Left ventricle myocardium inferior (tissue), 1 donor: ENCODE results near the gene GPT2. TPM values are rescaled to one million over a fixed set of nuclear protein-coding genes. Genes with fewer than 3 reads are reported as not detected.

Experiments used
- DNase-seq: peaks from one replicate; pipeline ENCODE4 v3.0.0-alpha.2; 2020
- H3K27ac ChIP-seq: fragments of 200-600 bp; replicated peaks from 2 replicates; pipeline ENCODE4 v1.8.0; 2021
- H3K27me3 ChIP-seq: fragments of 200-600 bp; 2 replicates; pipeline ENCODE4 v1.8.0; 2021; ENCODE audit warnings: low read depth
- H3K36me3 ChIP-seq: fragments of 200-600 bp; 2 replicates; pipeline ENCODE4 v1.8.0; 2021
- H3K4me1 ChIP-seq: fragments of 200-600 bp; 2 replicates; pipeline ENCODE4 v1.8.0; 2021
- H3K4me3 ChIP-seq: fragments of 200-600 bp; 2 replicates; pipeline ENCODE4 v1.8.0; 2021; ENCODE audit warnings: mild to moderate bottlenecking, moderate library complexity
- H3K9me3 ChIP-seq: fragments of 200-600 bp; replicated peaks from 2 replicates; pipeline ENCODE4 v1.8.0; 2021
- intact Hi-C: fragments of 100-400 bp; cut with micrococcal nuclease; formaldehyde crosslinking; loops from one replicate; pipeline ENCODE4 v1.11.0; 2022
- total RNA-seq: library from RNA; stranded (reverse); fragmentation: NEBNext Ultra II Directional; extraction: Animal tissue kit (Norgen Biotek cat#: 25700); gene quantifications from one replicate; pipeline ENCODE4 v1.2.1, GENCODE V29; 2021
- TF ChIP-seq, protein P1 (sequence below): fragments of 200-600 bp; IDR thresholded peaks from 2 replicates; pipeline ENCODE4 v1.8.0; 2021; ENCODE audit warnings: antibody characterized with exemption, mild to moderate bottlenecking, borderline replicate concordance
- donor health status: DM: no; HTN: yes; CAD: no; lungs with severe emphysema.

Gene GPT2
- total RNA-seq, 1 donor from 2014 or later, result 17.8 TPM

DNA sequence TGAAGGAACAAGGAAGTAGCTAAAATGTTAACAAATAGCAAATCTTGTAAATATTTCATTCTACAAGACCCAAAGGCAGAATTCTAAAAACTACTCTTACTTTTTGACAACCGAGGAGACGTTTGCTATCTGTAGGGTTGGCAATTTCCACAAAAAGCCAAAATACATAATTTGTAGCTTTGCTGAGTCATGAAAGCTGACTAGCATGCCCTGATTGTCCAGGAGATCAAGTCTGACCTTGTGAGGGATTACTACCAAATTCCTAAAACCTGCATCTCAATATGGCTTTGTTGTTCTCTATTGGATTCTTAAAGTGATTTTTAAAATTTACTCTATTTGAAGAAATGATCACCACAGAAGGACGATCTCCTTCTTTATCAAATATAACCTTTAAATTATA is 78.5 kb downstream of the GPT2 start:
- no peak overlapping the region for H3K4me3 ChIP-seq
- peaks cover 99% of the 10 kb centered on the region for H3K36me3 ChIP-seq
- H3K4me1 ChIP-seq, result peaks cover 26% of the 10 kb centered on the region
- no peaks in the 10 kb centered on the region for H3K9me3 ChIP-seq
- H3K27ac ChIP-seq, result peak overlapping the region; percentile 14
- TF ChIP-seq, protein P1, sequence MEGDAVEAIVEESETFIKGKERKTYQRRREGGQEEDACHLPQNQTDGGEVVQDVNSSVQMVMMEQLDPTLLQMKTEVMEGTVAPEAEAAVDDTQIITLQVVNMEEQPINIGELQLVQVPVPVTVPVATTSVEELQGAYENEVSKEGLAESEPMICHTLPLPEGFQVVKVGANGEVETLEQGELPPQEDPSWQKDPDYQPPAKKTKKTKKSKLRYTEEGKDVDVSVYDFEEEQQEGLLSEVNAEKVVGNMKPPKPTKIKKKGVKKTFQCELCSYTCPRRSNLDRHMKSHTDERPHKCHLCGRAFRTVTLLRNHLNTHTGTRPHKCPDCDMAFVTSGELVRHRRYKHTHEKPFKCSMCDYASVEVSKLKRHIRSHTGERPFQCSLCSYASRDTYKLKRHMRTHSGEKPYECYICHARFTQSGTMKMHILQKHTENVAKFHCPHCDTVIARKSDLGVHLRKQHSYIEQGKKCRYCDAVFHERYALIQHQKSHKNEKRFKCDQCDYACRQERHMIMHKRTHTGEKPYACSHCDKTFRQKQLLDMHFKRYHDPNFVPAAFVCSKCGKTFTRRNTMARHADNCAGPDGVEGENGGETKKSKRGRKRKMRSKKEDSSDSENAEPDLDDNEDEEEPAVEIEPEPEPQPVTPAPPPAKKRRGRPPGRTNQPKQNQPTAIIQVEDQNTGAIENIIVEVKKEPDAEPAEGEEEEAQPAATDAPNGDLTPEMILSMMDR, result no peak
- intact Hi-C loops, result no loop called here
- no peak for DNase-seq
- no peaks in the 10 kb centered on the region for H3K27me3 ChIP-seq

DNA sequence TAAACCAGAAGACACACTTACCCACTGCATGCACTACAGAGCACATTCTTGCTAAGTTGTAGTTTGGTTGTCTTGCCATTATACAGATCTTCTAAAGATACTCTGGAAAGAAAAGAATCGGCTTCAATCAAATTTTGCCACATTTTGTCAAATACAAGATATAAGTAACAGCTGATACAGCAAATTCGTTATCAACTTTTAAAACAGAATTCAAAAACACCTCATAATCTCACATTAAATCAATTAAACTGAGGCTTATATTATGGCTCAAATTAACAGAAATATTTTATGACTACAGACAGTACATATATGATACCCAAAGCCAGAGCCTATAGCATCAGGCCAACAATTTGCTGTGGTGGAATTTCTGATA is 83.9 kb downstream of the GPT2 start:
- TF ChIP-seq, protein P1, result no peak
- no peaks in the 10 kb centered on the region for H3K9me3 ChIP-seq
- DNase-seq, result no peak
- H3K4me1 ChIP-seq, result peaks cover 51% of the 10 kb centered on the region
- H3K27me3 ChIP-seq, result no peaks in the 10 kb centered on the region
- H3K27ac ChIP-seq, result peak overlapping the region; percentile 37
- intact Hi-C loops, result no loop called here
- H3K36me3 ChIP-seq, result peaks cover 82% of the 10 kb centered on the region
- no peak overlapping the region for H3K4me3 ChIP-seq

DNA sequence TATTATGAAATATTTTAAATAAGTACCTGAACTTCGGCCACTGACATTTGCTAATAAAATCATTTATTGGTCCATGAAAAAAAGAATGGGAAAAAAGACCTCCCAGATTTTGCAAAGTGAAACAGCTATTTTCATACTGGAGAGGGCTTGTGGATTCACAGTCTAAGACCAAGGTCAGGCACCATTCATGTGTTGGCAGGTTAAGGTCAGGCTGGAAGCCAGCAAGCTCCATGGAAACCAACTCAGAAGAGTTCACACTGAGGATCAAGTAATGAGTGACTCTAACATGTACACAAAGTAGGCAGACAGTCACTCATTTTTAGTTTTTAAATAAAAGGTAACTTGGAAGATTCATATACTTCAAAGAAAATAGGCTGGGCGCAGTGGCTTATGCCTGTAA is 85.9 kb downstream of the GPT2 start:
- Histone ChIP-seq H3K27me3 (no peaks in the 10 kb centered on the region), H3K4me3 (no peak overlapping the region), H3K27ac (peak overlapping the region; percentile 37), H3K36me3 (peaks cover 62% of the 10 kb centered on the region), H3K9me3 (no peaks in the 10 kb centered on the region), H3K4me1 (peaks cover 59% of the 10 kb centered on the region)
- intact Hi-C loops, result no loop called here
- TF ChIP-seq, protein P1, result no peak
- DNase-seq, result peak; percentile 58

DNA sequence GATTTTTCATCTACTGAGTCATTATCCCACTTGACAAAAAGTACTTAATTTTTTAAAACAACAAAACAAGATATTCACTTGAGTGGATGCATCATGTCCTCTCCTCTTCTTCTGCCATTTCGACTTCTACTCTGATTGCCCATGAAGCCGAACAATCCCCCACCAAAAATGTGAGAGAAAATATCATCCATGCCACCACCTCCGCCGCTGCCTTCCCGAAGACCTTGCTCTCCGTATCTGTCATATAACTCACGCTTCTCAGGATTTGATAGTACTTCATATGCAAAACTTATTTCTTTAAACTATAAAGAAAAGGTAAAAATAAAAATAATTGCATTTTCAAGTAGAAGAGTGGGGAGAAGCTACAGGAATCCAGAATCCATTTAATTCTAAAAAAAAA is 87.1 kb downstream of the GPT2 start:
- TF ChIP-seq, protein P1, result no peak
- Histone ChIP-seq H3K4me3 (peak overlapping the region; percentile 87), H3K36me3 (peaks cover 50% of the 10 kb centered on the region)

DNA sequence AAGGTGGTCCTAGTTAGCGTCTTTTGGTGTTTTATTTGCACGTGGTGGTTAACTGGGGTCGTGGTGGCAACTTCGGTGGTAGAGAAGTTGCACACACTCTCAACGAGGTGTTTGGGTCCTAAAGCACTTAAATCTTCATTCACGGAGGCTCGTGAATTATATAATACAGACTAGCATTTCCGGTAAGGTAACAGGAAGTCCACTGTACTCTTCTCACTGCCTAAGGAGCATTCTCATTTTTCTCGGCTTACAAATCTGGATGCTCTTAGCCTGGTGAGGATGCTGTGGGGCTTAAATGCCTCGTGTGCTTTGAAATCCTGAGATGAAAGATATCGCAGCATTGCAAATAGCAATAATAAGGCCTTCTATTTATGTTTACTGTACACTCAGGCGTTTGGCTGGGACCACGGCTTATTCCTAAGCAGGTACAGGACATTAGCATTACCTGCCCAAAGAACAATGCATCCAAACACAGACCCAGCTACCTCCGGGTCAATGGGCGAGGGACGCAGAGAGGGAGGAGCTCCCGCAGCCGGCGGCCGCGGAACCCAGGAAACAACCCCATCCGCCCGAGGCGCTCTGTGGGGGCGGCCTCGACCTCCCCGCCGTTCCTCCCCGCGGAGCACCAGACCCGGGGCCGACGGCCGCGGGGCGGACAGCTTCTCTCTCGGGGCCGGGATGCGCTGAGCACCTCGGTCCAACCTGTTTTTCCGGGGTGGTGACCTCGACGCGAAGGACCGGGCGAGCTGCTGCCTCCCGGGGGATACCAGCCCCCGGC is 88.5 kb downstream of the GPT2 start:
- Histone ChIP-seq H3K4me3 (peak overlapping the region; percentile 87), H3K27ac (peak overlapping the region; percentile 98), H3K27me3 (no peaks in the 10 kb centered on the region), H3K9me3 (no peaks in the 10 kb centered on the region), H3K4me1 (peaks cover 64% of the 10 kb centered on the region), H3K36me3 (peaks cover 36% of the 10 kb centered on the region)
- intact Hi-C loops, result no loop called here
- TF ChIP-seq, protein P1, result no peak
- DNase-seq, result peak; percentile 17

More for the DNA sequence above, 87.1 kb downstream of the GPT2 start:
- intact Hi-C loops, result no loop called here
- Histone ChIP-seq H3K4me1 (peaks cover 59% of the 10 kb centered on the region), H3K27me3 (no peaks in the 10 kb centered on the region), H3K27ac (no peak overlapping the region), H3K9me3 (no peaks in the 10 kb centered on the region)
- DNase-seq, result no peak
